HG03025 (cell line): ENCODE data around the gene PHACTR1.

Experiments used
- ATAC-seq: cut with Tn5 transposase; IDR thresholded peaks from one replicate; pipeline ENCODE4 v1.9.1; 2021; ENCODE audit warnings: mild to moderate bottlenecking, moderate library complexity; ENCODE audit not compliant: unreplicated experiment, low FRiP score

PHACTR1 gene

DNA sequence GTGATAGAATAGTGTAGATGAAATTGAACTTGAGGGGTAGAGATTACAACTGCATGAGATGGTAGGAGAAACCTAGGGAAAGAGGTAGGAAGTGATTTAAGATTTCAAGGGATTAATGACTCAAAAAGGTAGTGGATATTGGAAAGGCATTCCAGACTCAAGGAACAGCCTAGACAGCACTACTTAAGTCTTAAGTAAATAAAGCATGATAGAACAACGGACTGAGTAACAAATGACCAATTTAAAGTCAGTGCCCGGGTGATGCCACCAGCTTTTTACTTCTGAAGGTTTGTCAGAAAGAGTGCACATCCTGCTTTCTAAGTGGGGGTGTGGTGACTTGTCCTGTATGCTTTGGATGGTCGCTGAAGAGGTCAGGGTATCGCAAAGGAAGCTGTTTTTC lies 81.8 kb downstream of the PHACTR1 start:
- ATAC-seq, result no peak

DNA sequence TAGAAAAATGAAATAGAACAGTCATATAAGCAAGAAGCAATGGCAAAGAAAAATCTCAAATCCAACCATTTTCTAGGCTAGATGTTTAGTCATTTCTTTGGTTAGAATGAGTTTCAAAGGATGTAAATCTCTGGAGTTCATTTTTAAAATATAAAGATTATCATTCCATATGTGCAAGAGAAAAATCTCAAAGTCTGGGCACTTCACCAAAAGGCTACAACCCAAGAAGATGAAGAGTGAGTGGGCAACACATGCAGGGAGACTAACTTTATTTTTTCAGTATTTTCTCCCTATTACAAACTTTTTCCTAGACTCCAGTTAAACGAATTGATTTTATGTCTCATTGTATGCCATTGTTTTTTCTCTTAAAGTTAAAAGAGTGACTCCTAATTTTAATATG lies 83.6 kb downstream of the PHACTR1 start:
- no peak for ATAC-seq

DNA sequence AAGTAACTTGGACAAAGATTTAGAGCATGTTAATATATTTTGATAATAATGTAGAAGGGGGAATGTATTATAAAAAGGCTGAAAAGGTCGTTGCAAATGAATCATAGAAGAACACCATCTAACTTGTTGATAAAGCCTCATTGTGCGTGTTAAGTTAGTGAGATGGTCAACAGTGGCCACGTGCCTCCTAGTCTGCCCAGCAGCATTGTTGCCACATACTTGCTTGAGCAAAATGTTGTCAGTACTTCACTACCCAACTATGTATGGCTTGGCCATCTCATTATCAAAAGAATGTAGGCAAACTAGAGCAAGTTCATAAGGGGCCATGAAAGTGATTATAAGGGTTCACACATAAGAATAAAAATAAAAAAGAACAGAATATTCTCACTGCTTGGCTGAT lies 84.6 kb downstream of the PHACTR1 start:
- no peak for ATAC-seq

DNA sequence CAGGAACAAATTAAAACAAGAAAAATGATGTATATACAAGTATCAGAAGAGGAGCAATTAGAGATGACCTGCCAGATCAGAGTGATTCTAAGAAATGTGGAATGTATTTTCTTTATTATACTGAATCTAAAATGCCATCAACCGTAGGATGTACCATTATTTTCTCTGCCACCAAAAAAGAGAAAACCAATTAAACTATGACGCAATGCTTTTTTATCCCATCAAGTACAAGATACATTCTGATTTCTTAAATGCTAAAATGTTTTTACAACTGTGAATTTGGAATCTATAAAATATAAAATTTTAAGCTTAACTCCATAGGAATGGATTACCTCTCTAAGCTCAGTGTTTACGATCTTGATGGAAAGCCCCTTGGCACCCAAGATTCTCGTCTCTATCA lies 85.9 kb downstream of the PHACTR1 start:
- ATAC-seq, result no peak

DNA sequence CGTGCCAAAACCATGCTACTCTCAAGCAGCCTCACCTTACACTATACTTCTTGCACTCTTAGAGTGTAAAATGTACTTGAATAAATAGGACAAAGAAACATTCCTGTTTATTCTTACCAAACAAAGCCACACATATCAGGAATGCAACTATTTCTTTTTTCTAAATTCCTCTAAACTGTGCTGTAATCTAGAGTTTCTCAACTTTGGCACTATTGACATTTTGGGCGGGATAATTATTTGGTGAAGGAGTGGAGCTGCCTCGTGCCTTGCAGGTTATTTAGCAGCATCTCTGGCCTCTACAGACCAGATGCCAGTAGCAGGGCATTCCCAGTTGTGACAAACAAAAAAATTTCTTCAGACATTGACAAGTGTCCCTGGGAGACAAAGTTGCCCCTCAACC lies 86.9 kb downstream of the PHACTR1 start:
- ATAC-seq, result no peak

DNA sequence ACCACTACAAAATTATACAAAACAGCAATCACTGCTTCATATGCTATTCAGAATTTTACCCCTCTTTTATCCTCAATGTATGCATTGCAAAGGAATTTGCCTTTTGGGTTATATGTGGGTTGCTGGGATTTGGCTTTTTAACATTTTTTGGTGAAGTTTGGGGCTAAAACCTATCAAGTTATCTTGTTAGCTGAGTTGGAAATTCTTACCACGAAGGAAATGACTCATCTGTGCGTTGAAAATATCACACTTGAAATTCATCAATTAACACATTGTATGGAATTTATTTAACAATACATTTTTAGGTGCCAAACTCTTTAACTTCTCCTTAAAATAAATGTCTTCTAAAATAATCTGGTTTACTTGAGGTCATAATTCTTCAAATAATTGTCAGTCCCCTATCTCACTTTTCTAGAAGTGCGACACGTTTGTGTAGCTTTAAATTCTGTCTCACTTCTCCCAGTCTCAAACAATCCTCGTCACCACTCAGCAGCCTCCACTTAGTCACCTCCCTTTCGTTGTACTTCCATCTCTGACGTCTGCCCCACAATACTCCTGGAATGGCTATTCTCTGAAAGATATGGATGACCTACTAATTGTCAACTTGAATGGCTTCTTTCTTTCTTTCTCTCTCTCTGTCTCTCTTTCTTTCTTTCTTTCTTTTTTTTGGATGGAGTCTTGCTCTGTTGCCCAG lies 88.5 kb downstream of the PHACTR1 start:
- no peak for ATAC-seq

DNA sequence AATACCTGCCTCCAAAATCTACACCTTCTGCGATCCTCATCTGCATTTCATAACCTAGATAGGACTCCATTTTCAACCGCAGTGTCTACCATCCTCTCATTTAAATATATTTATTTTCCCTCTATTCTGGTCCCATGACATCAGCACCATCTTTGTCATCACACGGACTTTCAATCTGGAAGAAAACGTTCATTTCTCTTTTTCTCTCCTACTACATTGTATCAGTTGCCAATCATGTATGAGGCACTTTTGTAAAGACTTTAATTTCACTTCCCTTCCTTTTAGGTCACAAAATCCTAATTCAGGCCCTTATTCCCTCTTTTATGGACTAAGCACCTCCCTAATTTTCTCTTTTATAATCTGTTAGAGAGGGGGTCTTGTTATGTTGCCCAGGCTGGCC lies 89.6 kb downstream of the PHACTR1 start:
- no peak for ATAC-seq

DNA sequence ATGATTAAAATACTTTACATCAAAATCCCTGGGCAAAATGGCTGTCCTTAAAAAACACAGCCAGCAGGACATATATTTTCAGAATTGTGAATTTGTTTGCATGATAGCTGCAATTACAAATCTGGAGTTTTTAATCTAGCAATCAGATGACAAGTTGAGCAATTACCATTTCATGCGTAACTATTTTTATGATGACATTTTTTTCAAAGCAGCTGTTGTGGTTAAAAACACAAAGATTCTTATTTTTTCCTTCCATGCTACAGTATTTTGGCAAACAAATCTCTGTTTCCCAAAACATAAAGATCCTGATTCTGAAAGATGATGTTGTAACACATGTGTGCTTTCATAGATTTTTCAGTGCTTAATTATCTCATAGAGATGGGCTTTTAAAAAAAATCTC lies 90.2 kb downstream of the PHACTR1 start:
- no peak for ATAC-seq

DNA sequence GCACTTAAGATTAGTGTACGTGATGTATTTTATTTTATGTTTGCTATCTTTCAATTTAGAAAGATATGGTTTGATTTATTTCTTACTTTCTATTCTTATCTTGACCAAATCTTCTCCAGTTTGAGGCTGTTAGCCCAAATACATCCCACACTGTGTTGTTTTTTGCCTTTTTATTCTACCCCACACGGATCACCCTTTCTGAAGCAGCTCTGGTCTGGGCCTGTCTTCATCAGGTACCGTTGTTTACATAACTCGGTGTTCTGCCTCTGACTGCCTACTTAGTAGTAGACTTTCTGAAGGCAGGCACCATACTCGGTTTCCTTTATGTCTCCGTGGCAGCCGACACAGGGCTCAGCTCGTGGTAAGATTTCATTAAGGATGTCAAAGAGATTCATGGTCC lies 95.0 kb downstream of the PHACTR1 start:
- ATAC-seq, result no peak

DNA sequence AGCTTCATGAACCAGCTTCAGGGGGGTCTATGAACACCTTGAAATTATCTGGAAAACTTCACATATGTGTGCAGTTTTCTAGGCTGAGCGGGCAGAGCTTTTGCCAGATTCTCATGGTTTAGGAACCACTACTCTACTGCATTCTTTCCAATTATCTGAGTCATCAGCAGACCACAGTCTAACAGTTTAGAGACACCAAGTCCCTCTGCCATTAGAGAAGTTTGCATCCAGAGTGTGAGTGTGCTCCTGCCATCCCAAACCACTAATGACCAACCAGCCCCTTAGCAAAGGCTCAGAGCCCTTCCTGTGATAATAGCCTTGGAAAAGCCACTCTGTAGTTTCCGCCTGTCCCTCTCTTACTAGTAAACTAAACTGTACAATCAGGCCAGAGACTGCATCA lies 96.8 kb downstream of the PHACTR1 start:
- no peak for ATAC-seq

DNA sequence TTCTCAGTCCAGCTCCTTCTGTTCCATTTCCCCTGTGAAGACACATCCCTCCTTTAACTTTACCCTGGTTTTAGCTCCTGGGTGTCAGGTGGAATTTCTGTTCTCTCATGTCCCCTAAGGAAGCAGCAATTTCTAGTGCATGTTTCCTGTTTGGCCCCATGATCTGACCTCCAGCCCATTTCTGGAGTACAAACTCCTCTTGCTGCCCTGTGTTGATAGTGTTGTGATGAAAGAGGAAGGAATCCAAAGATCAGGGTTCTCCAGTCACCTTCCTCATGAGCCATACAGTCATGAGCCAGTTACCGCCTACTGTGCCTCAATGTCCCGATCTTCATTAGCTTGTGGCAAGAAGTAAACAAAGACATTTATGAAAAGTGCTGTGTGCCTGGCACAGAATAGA lies 97.4 kb downstream of the PHACTR1 start:
- no peak for ATAC-seq

DNA sequence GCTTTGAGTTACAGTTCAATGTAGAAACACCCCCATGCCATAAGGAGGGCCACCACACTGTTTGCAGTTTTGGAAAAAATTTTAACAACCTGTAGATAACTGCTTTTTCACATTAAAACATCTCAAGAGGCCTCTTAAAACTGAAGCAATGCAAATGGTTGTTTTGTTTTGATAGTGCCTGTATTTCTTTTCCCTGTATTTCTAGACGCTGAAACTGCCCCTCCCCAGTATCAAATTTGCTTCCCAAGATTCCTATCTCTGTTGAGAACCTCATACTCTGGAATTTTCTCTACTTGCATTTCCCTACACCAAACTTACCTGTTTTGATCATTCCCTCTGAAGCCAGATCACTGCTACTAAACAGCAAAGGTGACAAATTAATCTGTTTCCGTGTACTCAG lies 98.5 kb downstream of the PHACTR1 start:
- ATAC-seq, result no peak

DNA sequence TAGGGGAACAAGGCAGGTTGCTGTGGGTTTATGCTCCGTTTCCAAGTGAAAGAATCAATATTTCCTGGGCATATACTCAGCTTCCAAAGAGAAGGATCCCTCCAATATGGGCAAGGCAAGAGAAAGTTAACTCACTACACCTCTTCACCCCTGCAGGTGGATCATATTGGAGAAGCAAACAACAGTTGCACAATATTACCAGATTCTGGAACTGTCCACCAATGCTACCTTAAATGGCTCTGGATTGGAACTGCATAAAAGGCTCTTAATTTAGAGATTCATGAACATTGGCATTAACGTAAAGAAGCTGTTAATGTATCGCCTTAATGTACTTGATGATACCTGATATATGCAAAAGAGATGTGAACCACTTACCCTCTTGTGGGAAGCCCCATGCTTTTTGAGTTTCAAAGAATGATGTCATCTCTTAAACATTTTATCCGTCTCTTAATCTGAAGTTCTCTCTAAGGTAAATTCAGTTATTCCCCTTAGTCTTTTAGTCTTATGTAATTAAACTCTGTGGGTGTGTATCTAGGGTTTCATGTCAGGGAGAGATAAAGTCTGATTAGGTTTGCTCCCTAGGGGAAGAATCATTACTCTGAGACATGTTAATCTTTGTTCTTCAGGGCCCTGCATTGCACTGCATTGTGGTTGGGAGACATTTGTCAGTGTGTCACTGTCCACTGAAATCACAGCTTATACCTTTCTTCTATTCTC lies 99.5 kb downstream of the PHACTR1 start:
- no peak for ATAC-seq

DNA sequence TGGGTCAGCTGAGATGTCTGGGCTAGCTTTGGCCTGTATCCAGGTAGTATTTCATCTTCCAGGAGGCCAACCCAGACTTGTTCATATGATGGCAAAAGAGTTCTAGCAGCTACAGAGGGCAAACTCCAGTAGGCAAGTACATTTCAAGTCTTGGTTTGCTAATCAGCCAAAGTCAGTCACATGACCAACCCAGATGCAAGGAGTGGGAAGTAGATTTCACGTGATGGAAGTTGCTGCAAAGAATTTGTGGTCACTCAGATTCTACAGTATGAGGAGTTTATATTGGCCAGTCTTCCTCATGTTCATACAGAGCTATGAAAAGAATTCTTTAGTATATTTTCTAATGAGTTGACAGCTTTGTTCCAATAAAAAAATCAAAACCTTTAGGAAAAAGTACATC lies 101.8 kb downstream of the PHACTR1 start:
- no peak for ATAC-seq

DNA sequence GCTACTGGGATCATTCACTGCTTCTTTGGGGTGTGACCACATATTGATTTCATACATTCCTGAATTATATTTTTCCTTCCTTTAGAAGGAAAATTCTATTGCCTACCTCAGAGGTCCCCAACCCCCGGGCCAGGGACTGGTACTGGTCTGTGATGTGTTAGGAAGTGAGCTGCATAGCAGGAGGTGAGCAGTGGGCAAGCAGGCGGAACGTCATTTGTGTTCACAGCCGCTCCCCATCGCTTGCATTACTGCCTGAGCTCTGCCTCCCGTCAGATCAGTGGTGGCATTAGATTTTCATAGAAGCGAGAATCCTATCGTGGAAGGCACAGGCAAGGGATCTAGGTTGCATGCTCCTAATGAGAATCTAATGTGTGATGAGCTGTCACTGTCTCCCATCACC lies 107.3 kb downstream of the PHACTR1 start:
- ATAC-seq, result no peak

DNA sequence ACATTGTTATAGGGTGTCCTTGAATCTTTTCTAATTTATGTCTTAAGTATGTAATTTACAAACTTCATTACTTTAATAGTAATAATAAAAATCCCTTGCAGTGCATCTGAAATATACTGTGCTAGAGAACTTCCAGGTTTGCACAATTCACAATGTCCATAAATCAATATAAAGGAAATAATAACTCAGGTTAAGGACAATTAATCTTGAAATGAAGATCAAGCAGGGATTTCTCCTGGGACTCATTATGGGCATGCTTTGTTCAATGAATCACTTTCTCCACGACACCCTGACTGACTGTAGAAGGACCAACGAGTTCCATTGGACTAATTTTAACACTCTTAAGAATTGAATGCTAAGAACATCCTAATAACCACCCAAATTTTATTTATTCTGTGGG lies 110.0 kb downstream of the PHACTR1 start:
- ATAC-seq, result no peak

DNA sequence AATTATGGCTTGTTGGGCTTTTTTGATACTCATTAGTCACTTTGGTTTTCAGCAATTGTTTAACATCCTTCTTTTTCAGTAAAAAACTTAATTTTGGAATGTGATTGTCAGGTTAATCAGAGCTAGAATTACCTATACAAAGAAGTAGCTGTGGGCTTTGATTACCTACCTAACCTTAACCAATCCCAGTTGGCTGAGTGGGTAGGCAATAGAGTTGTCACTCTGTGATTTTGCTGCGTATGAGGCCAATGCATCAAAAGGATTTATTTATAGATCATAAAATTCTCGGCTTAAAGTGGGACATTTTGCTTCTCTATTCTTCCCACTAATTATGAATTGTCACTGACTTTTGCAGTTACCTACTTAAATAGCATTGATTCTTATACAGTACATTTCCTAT lies 111.4 kb downstream of the PHACTR1 start:
- no peak for ATAC-seq

DNA sequence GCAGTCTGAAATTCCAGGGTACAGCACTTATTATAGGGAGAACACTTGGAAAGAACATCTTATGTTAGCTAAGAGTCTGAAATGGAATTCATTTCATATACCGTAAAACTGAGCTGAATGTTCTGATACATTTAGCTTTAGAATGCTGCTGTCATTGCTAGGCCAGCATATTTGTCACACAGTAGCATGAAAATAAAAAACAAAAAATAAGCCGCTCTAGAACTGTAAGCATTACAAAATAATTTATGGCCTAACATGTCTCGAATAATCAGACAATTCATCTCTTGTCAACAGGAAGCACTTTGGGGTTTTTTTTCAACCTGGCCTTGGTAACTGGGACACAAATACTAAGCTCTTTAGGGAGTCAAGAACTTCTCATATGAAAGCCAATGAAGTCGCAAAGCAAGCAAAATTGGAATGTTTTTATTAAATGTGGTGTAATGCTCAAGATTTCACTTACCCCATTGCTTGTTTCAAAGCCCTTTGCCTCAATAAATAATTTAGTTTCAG lies 115.7 kb downstream of the PHACTR1 start:
- ATAC-seq, result no peak

DNA sequence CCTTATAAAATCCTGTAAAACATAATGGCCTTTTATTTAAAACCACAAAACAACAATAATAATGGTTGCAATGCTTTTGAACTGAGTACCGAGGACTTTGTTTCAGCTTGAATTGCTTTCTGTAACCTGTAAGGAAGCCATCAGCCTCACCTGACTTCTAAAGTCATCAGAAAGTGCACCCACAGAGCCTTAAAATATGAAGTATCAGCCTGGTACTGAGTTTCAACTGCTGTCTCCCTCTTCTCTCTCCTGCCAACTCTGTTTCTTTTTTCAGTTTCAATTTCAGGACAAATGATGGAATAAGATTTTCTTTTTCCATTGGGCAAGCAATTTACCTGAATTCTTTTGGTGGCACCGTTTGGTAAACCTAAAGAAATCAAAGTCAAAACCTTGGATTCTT lies 119.4 kb downstream of the PHACTR1 start:
- ATAC-seq, result no peak

DNA sequence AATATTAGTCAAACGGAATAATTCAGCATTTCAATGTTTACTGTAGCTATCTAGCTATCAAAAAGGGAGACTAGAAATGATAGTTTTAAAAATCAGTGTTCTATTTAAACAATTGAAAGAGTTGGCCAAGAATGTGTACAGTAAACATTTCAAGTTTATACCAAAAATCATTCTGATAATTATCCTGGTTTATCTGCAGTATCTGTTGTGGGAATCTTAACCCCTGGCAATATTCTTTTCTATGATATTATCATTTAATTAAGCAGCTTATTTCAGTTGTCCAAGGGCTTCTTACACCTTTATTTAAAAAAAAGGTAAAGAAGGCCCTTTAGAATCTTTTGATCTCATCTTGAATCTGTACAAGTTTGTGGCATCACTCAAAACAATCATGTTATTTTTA lies 125.1 kb downstream of the PHACTR1 start:
- ATAC-seq, result no peak

DNA sequence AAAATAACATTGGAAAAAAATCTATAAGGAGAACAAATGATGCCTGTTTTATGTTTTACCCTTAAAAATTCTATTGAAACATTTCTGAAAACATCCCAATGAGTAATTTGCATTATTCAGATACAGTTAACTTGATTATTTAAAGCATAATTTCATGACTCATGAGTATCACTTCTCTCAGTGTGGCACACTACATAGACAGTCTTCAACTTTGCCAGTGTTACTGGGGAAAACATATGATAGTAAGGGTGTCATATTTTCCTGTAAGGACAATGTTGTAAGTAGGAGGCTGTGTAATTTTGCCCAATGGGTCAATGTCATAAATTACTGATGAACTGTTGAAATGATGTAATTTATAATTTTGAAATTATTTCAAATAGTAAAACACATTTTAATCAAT lies 125.5 kb downstream of the PHACTR1 start:
- ATAC-seq, result no peak

DNA sequence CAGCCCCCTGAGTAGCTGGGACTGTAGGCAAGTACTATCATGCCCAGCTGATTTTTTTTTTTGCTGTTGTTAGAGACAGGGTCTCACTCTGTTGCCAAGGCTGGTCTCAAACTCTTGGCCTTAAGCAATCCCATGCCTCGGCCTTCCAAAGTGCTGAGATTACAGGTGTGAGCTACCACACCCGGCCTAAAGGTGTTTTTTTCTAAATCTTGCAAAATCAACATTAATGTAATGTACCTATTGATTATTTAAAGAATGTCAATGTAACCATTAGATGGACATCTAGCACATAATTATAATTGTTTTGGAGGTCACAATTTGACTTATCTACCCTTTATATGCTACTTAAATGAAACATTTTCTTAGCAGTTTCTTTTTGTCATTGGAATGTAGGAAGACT lies 126.1 kb downstream of the PHACTR1 start:
- ATAC-seq, result no peak
